Hematopoietic multipotent progenitor cell treated with erythropoietin and hydrocortisone succinate and interleukin-3 and kit ligand, for 8 days (in vitro differentiated cells): ENCODE results near the gene CFAP46.

Source experiments
- DNase-seq: peaks from one replicate; pipeline ENCODE4 v3.0.0-alpha.2; 2015

Gene CFAP46

DNA sequence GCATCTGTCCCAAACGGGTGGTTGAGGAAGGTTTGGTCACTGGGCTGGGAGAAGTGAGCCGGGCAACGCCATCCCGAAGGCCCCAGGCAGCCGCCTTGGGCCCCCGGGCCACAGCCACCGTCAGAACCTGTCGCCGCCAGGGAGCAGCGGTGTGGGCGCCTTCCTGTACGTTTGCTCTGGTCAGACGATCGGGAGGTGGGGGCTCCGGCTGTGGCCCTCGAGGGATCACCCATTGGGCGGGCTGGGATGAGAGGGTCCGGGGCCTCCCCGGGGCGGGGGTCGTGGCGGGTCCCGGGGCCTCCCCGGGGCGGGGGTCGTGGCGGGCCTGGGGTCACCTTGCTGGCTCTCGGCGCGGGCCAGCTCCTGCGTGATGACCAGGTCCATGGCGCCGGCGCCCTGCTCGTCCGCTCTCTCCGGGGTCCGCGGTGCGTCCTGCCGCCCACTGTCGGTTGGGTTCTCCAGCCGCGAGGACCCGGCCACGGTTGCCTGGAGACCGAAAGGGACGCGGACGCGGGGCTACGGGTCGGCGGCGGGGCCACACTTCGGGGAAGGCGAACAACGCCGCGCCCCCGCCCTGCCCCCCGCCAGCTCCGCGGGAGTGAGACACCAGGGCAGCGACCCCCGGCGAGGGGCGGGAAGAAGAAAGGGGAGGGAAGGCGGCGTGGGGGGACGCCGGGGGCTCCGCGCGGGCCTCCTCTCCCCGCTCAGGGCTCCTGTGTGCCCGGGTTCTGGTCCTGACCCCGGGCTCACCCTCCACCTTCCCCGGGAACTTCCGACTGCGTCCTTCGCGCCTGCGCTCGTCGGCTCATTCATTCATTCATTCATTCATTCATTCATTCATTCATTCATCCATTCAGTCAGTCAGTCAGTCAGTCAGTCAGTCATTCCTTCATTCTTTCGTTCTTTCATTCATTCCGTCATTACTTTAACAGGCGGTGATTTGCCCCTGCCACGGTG, at the start of gene CFAP46:
CFAP46 (minus strand) TSS at position 470 of the 957 bp plus-strand sequence; CDS start at position 384, 86 bp downstream.
- DNase-seq = no peak

DNA sequence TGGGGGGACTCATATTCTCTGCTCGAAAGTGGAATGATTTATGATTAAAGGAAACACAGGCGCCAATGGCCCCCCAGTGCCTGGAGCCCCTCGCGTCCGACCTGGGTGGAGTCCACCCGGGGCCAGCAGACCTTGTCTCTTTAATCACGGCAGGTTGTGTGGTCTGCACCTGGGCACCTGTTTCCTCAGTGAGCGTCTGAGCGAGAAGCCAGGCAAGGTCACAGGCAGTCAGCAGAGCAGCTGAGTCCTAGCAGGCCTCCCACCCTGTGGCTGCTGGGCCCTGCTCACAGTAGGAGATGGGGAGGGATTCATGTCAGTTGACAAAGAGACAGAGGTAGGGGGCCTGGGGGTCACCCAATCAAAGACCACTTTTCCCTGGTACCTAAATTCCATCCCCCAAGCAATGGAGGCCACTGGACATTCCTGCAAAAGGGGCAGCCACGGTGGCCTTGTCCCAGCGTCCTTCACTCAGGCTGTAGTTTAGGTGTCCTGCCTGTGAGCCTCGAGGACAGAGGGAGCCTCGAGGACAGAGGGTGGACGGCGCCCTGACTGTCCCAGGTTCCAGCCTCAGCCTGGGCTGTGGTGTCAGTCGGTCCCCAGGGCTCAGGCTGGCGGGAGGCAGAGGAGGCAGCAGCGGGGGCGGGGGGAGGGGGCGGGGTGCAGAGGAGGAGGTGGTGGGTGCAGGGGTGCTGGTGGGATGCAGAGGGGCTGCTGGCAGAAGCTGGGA, 49.5 kb upstream of the CFAP46 start:
- DNase-seq = no peak

DNA sequence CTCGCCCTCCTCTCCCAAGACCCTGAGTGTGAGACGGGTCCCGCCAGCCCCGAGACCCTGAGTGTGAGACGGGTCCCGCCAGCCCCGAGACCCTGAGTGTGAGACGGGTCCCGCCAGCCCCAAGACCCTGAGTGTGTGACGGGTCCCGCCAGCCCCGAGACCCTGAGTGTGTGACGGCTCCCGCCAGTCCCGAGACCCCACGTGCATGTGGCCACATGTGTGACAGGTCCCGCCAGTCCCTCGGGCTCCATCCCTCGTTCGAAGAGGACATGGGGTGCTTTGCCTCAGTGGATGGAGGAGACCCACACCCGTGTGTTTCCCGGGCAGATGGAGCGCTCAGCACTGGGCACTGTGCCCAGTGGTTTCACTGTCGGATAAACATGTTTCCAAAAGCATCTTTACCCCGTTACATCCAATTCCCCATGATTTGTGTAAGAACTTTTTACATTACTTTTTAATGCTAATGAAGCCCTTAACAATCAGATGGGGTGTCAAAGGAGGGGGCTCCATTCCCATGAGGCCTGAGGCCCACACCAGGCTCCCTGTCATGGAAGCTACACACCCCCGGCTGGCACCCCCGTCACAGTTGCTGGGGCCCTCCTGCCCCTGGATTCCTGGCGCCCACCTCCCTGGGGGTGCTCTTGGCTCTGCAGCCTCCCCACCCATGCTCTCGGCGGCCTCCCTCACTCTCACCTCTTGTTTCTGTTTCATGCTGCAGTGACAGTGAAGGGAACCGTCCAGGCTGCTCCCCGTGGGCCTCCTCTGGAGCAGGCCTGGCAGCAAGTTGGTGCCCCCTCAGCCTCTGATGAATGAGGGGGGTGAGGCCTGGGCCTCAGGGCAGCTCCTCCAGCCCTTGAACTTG, 48.5 kb upstream of the CFAP46 start:
- DNase-seq = no peak

DNA sequence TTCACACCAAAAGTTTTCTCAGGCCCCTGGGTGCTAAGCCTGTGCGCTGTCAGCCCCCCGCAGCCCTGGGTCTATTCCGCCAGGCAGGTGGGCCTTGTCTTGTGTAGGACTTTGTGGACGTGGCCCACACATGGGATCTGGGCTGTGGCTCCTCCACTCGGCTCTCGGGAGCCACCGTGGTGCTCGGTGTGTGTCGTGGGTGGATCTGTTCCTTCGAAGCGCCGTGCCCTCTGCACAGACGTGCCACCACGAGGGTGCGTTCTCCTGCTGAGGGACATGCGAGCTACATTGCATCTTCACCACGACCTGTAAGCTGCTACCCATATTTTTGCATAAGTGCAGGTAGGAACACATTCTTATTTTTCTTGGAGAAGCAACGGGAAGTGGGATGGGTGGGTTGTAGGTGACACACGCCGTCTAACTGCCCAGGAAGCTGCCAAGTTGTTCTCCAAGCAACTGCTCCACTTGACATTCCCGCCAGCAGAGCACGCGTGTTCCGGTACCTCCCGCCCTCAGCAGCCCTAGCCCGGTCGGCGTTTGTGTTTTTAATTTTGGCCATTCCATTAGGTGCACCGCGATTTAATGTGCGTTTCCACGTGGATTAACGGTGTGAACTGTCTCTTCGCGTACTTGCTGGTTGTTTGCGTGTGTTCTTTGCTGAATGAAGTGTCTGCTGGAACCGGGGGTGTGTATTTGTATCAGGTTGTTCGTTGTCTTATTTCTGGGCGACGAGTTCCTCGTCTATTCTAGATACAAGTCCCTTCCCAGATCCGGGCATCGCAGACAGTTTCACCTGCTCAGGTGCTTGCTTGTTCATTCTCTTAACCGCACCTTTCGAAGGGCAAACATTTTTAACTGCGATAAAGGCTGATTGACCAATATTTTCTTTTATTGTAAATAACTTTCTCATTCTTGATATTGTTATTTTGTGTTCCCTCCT, 47.4 kb upstream of the CFAP46 start:
- no peak for DNase-seq

DNA sequence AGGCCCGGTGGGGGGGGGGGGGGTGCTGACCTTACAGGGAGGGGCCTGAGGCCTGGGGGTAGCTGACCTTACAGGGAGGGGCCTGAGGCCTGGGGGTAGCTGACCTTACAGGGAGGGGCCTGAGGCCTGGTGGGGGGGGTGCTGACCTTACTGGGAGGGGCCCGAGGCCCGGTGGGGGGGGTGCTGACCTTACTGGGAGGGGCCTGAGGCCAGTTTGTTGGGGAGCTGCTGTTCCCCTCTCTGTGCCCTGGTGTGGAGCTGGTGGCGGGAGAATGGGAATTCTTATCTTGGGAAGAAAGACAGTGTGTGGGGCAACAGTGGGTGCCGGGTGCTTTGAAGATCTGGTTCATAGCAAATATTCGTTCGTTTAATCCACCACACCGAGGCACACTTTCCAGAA, 46.6 kb upstream of the CFAP46 start:
- no peak for DNase-seq

DNA sequence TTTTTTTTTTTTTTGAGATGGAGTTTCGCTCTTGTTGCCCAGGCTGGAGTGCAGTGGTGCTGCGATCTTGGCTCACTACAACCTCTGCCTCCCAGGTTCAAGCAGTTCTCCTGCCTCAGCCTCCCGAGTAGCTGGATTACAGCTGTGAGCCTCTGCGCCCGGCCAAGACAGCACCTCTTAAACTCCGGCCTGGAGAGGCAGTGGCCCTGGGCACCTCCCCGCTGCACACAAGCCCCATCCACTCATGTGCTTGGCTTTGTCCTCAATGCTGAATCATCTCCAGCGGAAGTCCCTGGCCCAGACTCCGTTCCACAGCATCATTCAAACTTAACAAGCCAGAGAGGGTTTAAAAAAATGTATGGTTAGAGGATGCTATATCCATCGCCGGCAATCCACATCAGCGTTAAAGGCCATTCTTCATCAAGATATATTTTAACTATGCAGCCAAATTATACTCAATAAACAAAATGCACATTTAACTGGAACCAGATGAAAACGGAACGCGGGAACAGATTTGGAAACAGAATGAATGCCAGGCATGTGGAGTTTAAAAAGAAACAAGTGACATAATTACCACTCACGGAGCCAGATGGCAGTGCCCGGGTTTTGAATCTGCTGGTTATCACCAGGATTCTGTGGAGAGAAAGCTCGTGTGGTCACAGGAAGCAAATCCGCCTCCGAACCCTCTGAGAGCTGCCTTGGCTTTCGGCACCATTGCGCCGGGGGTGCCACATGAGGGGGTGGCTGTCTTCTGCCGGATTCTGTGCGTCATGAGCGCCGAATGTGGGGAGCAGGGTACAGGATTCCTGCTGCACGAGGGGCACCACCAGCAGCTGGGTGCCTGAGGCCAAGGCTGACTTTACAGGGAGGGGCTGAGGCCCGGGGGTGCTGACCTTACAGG, 45.6 kb upstream of the CFAP46 start:
- DNase-seq = no peak

DNA sequence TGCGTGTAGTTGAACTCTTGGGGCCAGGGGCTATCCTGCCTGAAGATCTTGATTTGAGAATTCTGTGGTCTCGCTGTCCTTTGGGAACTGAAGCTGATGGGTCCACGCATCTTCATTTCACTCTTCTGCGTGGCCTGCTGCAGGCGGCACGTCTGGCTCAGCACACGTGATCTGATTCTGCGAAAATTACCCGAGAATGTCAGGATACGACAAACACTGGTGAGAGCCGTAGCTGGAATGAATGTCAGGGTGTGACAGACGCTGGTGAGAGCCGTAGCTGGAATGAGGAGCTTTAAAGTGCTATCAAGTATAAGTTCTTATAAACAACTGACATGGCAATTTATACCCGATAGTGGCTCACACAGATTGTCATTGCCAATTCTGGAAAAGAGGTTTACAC, 44.6 kb upstream of the CFAP46 start:
- DNase-seq = no peak

DNA sequence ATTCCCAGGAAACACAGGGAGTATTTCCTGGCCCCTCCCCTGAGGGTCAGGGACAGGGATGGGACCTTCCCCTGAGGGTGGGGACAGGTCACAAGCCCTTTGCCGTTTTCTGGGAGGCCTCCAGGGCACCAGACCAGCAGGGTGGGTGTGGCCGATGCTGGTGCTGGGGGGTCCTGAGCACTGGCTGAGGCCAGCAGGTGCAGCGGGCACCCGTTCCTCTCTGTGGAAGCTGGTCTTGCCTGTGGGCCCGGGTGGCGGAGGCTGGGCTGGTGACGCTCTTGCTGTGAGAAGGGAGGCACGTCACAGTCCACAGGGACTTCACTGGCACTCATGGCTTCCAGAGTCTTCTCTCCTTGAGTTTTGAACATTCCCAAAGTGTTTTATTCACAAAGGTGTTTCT, 44.2 kb upstream of the CFAP46 start:
- DNase-seq = no peak

DNA sequence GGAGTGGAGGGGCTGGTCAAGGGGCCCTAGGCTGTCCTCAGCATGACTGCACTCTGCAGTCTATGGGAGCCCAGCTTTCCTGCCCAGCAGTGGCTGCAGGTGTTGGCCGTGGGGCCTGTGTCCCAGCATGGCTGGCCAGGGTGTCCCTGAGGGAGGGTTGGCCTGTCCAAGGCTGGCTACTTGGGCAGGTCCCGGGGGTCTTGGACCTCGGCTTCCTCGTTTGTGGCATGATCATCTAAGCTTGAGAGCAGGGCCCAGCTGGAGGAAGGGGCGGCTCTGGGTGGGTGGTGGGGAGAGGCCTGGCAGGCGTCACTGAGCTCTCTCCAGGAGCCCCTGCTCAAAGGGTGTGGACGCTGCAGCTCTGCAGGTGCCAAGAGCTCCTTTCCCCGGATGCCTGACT, 43.7 kb upstream of the CFAP46 start:
- no peak for DNase-seq

DNA sequence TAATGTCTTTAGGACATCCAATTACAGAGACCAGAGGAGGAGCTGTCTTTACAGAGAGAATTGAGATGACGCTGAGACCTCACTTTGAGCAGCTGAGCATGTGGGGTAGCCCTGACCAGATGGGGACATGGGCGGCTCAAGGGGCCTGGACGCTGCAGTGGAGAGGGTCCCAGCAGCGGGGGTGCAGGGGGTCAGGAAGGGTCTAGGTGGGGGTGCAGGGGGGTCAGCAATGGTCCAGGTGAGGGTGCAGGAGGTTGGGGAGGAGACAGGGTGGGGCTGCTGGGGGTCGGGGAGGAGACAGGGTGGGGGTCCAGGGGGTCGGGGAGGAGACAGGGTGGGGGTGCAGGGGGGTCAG, 43.2 kb upstream of the CFAP46 start:
- DNase-seq = no peak

DNA sequence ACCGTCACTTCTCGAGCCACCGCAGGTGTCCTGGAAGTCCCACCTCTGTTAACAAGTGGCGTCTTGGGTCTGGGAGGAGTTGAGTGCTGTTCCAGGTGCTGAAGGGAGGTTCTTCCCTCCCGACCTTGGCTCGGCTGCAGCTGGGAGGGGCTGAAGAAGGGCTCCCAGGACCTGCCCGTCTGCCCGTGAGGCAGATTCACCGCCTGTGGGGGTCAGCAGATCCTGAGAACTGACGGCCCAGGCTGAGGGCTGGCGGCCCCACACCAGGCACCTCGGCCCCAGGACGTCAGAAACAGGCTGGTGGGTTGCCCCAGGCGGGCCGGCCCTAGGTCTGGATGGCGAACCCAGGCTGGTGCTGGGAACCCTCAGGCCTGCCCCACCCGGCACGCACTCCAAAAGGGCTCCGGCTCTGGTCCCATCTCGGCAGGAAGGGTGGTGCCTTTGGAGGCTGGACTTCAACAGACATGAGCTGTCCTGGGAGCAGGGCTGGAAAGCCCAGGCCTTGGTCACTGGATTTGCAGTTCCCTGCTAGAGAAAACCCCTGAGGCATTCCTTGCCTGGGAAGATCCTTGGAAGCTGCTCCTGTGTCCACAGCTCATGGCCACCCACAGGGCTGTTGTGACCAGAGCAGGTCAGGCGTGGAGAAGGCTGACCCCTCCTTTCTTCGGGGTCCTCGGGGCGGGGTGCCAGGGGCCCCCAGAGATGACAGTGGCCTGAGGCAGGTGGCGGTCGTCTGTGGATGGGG, 42.6 kb upstream of the CFAP46 start:
- DNase-seq = no peak

DNA sequence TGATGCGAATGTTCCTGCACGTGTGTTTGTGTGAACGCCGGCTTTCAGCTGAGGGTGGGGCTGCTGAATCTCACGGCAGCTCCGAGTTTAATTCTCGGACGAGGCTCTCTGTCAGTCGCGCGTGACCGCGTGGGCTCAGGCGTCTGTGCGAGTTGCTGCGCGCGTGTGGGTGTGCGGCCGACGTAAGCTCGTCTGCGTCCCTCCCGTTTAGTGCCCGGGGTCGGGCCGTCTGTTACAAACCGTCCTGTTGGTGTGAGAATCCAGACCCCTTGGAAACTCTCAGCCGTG, 41.6 kb upstream of the CFAP46 start:
- DNase-seq = no peak

DNA sequence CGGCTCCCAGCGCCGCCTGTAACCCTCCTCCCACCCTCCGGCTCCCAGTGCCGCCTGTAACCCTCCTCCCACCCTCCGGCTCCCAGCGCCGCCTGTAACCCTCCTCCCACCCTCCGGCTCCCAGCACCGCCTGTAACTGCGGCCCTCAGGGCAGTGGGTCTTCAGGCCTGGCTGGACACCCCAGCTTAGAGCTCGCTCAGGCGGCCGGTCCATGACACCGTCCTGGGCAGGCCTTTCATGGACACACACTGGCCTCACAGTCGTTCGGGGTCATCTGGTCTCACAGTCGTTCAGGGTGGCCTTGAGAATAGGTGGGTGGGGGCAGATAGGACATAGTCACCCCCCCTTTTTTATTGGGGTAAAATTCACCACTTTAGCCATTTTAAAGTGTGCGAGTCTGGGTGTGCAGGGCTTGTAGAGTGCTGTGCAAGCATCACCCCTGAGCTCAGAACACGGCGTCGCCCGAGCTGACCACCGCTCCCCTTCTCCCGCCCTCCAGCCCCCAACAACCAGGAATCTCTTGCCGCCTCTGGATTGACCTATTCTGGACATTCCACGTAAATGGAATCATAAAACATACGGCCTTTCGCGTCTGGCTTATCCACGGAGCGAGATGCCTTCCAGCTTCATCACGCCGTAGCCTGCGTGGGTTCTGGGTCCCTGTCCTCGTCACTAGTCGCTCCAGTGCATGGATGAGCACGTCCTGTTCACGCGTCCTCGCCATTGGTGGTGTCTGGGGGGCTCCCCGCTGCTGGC, 41.1 kb upstream of the CFAP46 start:
- DNase-seq = no peak

DNA sequence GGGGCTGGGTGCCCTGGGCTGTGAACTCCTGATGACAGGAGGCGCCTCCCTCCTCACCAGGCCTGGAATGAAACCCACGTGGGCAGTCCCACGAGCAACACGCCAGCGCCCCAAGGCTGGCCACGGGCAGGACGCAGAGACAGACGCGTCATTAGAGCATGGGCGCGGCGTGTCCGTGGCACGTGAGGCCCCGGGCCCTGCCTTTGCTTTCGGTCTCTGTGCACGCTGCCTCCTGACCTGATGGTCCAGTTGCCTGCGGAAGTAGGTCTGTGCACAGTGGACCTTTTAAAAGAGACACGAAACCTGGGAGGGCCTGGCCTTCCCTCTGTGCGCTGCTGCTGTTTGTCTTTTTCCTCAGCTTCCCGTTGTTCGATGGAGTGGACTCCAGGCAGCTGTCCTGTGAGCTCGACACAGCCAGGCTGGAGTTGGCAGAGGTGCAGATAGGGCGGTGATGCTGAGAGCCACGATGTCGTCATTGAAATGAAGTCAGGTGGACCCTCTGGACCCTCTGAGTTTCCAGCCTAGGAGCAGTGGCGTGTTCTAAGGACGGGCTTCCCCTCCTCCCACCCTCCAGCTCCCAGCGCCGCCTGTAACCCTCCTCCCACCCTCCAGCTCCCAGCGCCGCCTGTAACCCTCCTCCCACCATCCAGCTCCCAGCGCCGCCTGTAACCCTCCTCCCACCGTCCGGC, 40.1 kb upstream of the CFAP46 start:
- DNase-seq = no peak

DNA sequence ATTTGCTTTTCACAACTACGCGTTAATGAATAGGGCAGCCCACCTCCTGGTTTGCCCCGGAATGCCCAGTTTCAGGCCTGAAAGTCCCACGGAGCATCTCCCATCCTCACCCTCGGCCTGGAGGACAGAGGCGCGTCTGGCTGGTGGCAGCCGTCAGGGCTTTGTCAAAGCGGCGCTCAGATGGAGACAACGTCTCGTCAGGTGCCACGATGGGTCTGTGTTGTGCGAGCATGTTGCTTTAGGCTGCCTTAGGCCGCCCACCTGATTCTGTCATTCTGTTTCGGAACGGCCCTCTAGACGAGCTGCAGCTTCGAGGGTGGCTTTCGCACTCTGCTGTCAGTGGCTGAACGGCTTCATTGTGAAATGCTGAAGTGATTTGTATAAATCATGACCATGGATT, 39.4 kb upstream of the CFAP46 start:
- no peak for DNase-seq

DNA sequence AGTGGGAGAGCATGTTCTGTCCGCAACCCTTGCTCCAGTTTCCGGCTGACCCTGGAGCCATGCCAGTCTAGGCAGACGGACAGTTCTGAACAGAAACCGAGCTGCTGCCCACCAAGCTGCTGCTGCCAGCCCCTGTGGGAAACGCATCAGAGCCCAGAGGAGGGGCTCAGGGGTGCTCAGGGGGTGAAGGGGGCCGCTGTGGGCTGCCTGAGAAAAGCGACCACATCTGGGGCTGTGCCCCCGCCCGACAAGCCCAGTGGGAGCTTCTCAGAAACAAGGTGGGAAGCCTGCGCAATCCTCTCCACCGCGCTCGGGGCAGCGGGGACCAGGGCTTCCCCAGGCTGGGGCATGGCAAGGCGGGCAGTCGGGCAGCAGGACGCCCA, 38.8 kb upstream of the CFAP46 start:
- no peak for DNase-seq

DNA sequence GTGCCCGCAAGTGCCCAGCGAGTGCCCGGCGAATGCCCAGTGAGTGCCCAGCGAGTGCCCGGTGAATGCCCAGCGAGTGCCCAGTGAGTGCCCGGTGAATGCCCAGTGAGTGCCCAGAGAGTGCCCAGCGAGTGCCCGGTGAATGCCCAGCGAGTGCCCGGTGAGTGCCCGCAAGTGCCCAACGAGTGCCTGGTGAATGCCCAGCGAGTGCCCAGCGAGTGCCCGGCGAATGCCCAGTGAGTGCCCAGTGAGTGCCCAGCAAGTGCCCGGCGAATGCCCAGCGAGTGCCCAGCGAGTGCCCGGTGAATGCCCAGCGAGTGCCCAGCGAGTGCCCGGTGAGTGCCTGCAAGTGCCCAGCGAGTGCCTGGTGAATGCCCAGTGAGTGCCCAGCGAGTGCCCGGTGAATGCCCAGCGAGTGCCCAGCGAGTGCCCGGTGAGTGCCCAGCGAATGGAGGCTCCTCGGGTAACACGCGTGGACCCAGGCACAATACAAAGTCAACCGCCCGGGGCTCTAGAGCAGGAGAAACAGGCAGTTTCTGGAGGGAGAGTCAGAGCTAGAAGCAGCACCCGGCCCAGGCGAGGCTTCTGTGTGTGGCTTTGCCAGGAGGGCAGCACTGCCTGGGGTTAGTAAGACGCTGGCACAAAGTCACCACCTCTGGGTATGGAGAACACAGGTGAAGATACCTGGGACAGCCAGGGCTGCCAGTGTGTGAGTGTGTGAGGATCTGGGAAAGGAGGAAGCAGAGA, 38.2 kb upstream of the CFAP46 start:
- no peak for DNase-seq
